Colonic mucosa (tissue), 4 donors: ENCODE results near the gene SERINC5. TPM values are rescaled to one million over a fixed set of nuclear protein-coding genes. Genes with fewer than 3 reads are reported as not detected.

ENCODE experiments used
- DNase-seq: peaks from one replicate; pipeline ENCODE4 v3.0.0-alpha.2; 2020
- H3K27ac ChIP-seq: fragments of 200-600 bp; one replicate; pipeline ENCODE4 v1.8.0; 2021
- H3K27me3 ChIP-seq: fragments of 200-600 bp; one replicate; pipeline ENCODE4 v1.8.0; 2021
- H3K36me3 ChIP-seq: fragments of 200-600 bp; one replicate; pipeline ENCODE4 v1.8.0; 2021
- H3K4me1 ChIP-seq: fragments of 200-600 bp; one replicate; pipeline ENCODE4 v1.8.0; 2021; ENCODE audit warnings: mild to moderate bottlenecking
- H3K4me3 ChIP-seq: fragments of 200-600 bp; one replicate; pipeline ENCODE4 v1.8.0; 2021
- H3K9ac ChIP-seq, 2 donors: one replicate each; pipeline ENCODE4 v1.7.0; 2013; ENCODE audit warnings: control low read depth in 2 of 2, low read depth in 2 of 2, low read length in 2 of 2
- H3K9me3 ChIP-seq: fragments of 200-600 bp; one replicate; pipeline ENCODE4 v1.8.0; 2021
- intact Hi-C: fragments of 100-400 bp; cut with DNase I; formaldehyde crosslinking; loops from one replicate; pipeline ENCODE4 v1.14.1; 2022
- total RNA-seq, 2 donors: library from RNA; stranded (reverse); fragmentation: NEBNext Ultra II Directional in 1 of 2; extraction: Animal tissue kit (Norgen Biotek cat#: 25700) in 1 of 2; gene quantifications; one replicate each; pipeline ENCODE4 v1.2.1, GENCODE V29; 2021
- TF ChIP-seq, protein P1 (sequence below): fragments of 200-600 bp; IDR thresholded peaks from one replicate; pipeline ENCODE4 v1.8.0; 2022; ENCODE audit warnings: antibody characterized with exemption, mild to moderate bottlenecking
- donor health status: healthy.
- donor health status: DM: no; HTN: no; CAD: no.
- donor health status: DM: no; HTN: no; CAD: no.

SERINC5 gene
- total RNA-seq, 2 donors from 2014 or later = 138 to 141 TPM

DNA sequence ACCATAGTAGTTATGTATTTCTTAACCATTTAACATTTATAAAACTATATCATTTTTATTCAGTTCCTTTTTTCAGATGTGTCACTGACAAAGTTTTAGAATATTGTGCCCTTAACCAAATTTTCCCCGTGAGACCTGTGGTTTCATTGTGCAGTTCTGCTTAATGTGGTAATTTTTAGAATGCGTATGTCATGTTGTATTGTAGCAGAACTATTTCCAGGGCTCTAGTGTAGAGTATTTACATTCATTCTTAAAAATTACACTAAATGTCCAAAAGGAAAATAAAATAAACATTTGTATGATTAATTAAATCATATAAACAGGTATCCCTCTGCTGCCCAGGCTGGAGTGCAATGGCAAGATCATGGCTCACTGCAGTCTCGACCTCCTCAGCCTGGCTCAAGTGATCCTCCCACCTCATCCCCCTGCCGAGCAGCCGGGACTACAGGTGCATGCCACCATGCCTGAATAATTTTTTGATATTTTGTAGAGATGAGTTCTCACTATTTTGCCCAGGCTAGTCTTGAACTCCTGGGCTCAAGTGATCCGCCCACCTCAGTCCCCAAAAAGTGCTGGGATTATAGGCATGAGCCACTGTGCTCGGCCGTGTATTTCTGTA, 15.4 kb downstream of the SERINC5 start:
- Histone ChIP-seq H3K4me1 (peaks cover 15% of the 10 kb centered on the region), H3K9ac (no peak overlapping the region), H3K27ac (no peak overlapping the region), H3K9me3 (no peaks in the 10 kb centered on the region), H3K4me3 (no peak overlapping the region), H3K36me3 (no peaks in the 10 kb centered on the region), H3K27me3 (no peaks in the 10 kb centered on the region)
- intact Hi-C loops = no loop called here
- TF ChIP-seq, protein P1, sequence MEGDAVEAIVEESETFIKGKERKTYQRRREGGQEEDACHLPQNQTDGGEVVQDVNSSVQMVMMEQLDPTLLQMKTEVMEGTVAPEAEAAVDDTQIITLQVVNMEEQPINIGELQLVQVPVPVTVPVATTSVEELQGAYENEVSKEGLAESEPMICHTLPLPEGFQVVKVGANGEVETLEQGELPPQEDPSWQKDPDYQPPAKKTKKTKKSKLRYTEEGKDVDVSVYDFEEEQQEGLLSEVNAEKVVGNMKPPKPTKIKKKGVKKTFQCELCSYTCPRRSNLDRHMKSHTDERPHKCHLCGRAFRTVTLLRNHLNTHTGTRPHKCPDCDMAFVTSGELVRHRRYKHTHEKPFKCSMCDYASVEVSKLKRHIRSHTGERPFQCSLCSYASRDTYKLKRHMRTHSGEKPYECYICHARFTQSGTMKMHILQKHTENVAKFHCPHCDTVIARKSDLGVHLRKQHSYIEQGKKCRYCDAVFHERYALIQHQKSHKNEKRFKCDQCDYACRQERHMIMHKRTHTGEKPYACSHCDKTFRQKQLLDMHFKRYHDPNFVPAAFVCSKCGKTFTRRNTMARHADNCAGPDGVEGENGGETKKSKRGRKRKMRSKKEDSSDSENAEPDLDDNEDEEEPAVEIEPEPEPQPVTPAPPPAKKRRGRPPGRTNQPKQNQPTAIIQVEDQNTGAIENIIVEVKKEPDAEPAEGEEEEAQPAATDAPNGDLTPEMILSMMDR = no peak
- DNase-seq = no peak

DNA sequence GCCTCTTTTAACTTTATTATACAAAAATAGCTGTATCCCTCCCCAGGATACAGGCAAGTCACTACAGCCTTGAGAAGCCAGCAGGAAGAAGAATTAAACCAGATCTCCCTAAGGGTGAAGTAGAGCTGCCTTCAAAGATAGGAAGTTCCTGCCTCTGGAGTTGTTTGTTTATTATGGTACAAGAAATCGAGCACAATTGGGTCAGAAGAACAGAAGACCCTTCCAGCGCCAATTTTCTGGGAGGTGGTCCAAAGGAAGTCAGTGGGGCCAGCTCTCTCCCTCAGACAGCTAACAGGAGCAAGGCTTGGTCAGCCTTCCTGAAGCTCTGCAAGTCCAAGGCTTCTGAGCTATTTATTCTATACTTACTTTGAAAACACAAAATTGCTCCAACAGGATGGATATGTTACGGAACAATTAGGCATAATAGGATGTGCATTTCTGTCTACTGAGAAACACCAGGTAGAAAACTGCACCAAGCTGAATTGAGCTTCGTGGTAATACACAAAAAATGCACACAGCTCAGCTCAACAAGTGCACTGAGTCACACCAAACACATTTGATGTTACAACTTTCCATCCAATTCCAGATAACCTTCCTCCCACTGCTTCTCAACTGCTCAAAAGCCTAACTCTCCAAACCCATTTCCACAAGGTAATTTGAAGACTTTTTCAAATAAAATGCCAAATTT, 16.0 kb downstream of the SERINC5 start:
- no peak for DNase-seq
- TF ChIP-seq, protein P1 = no peak

DNA sequence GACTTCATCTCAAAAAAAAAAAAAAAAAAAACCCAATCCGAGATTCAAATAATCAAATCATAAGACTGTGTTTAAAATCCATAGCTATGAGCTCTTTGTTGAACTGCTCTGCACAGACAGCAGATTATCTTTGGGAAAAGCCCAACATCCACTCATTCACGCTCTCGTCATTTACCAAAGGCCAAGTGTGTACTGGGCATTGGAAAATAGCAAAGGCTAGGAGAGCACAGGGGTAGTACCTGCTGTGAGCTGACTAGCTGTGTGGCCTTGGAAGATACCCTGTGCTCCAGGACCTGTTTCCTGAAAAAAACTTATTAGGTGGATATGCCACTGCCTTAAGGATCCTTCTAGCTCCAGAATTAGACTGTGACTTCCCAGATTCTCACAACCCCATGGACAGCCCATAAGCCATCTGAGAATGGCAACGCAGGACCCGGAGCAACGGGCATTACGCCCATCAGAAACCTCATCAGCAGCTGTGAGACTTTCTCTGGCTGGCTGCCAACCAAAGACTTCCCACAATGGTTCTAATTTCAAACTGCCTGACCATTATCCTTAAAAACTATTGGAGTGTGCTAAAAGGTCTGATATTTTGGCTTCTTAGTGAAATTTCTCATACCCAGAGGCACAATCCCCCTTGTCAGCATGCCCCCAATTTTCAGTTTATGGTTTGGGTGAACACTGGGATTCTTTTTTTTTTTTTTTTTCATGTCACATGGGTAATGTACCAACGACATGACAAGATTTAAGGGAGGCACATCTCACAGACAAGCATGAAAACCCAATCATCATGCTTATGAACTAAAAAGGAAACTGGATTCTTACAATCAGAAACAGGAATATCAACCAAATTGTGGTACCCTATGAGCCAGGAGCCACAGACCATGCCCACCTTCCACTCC, 16.8 kb downstream of the SERINC5 start:
- Histone ChIP-seq H3K4me1 (peaks cover 15% of the 10 kb centered on the region), H3K27ac (peak overlapping the region; percentile 5), H3K27me3 (no peaks in the 10 kb centered on the region), H3K9me3 (no peaks in the 10 kb centered on the region), H3K4me3 (no peak overlapping the region), H3K9ac (no peak overlapping the region), H3K36me3 (no peaks in the 10 kb centered on the region)
- intact Hi-C loops = no loop called here
- DNase-seq = peak; percentile 76
- TF ChIP-seq, protein P1 = no peak

More for the DNA sequence above, 16.0 kb downstream of the SERINC5 start:
- intact Hi-C loops = no loop called here
- Histone ChIP-seq H3K27ac (peak overlapping the region; percentile 5), H3K4me1 (peaks cover 15% of the 10 kb centered on the region), H3K27me3 (no peaks in the 10 kb centered on the region), H3K4me3 (no peak overlapping the region), H3K36me3 (no peaks in the 10 kb centered on the region), H3K9me3 (no peaks in the 10 kb centered on the region), H3K9ac (no peak overlapping the region)

DNA sequence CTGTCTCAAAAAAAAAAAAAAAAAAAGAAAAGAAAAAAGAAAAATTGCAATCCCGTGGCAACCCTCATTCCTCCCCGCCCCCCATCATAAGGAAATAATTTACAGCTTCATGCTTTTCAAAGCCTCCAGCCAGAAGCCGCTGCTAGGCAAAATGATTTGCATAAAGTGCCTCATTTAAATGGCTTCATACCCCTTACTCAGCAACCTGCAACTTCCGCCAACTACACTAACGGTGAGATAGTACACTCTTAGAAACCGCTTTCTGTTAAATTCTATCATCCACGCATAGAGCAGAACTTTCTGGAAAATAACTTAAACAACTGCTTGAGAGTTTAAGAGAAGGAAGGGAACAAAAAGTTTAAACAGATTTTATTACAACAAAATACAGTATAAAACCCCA, 17.8 kb downstream of the SERINC5 start:
- intact Hi-C loops = no loop called here
- TF ChIP-seq, protein P1 = no peak
- no peak for DNase-seq

DNA sequence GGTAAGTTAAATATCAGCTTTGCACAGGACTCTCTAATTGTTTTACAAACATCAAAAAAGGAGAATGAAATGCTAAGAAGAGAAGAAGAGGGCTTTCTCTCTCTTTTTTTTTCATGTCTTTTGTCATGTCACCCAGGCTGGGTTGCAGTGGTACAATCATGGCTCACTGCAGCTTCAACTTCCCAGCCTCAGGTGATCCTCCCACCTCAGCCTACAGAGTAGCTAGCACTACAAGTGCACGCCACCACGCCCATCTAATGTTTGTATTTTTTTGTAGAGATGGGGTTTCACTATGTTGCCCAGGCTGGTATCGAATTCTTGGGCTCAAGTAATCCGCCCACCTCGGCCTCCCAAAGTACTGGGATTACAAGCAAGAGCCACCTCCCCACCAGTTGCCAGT, 18.6 kb downstream of the SERINC5 start:
- intact Hi-C loops = no loop called here
- DNase-seq = no peak
- no peak overlapping the region for H3K27ac ChIP-seq
- TF ChIP-seq, protein P1 = no peak
- H3K9me3 ChIP-seq = no peaks in the 10 kb centered on the region
- peaks cover 15% of the 10 kb centered on the region for H3K4me1 ChIP-seq
- H3K36me3 ChIP-seq = no peaks in the 10 kb centered on the region
- H3K4me3 ChIP-seq = no peak overlapping the region
- no peak overlapping the region for H3K9ac ChIP-seq
- no peaks in the 10 kb centered on the region for H3K27me3 ChIP-seq

More for the DNA sequence above, 17.8 kb downstream of the SERINC5 start:
- no peak overlapping the region for H3K9ac ChIP-seq
- peaks cover 15% of the 10 kb centered on the region for H3K4me1 ChIP-seq
- no peak overlapping the region for H3K4me3 ChIP-seq
- no peaks in the 10 kb centered on the region for H3K27me3 ChIP-seq
- H3K9me3 ChIP-seq = no peaks in the 10 kb centered on the region
- H3K27ac ChIP-seq = no peak overlapping the region
- H3K36me3 ChIP-seq = no peaks in the 10 kb centered on the region
